ENCODE measurements around the gene CENPM. TPM values are rescaled to one million over a fixed set of nuclear protein-coding genes. Genes with fewer than 3 reads are reported as not detected.

The CENPM gene
- total and polyA plus RNA-seq, 9 of the 15 experiments (the other 6 are each of a cell fraction or from before 2014, with no cell fraction given) = 11.3 to 67.7 (median 32.3) TPM

DNA sequence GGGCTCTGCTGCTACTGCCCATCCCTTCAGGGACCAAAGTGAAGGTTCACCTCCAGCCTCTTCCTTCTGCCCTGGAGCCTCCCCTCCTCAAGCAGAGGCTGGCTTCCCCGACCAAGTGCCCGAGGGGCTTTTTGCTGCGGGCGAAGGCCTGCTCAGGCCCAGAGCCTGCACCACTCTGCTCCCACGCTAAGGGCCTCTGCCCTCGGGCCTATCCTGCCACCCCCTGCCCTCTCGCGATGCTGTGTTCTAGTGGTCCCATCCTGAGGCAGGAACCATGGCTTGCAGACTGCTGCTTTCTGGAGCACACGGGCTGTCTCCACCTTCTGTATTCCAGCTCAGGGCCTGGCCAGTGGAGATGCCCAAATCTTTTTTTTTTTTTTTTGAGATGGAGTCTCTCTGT lies 11.4 kb downstream of the CENPM start (continued):
- TF ChIP-seq, protein P1, sequence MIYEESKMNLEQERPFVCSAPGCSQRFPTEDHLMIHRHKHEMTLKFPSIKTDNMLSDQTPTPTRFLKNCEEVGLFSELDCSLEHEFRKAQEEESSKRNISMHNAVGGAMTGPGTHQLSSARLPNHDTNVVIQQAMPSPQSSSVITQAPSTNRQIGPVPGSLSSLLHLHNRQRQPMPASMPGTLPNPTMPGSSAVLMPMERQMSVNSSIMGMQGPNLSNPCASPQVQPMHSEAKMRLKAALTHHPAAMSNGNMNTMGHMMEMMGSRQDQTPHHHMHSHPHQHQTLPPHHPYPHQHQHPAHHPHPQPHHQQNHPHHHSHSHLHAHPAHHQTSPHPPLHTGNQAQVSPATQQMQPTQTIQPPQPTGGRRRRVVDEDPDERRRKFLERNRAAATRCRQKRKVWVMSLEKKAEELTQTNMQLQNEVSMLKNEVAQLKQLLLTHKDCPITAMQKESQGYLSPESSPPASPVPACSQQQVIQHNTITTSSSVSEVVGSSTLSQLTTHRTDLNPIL (CRISPR knock-in tag; IDR thresholded peaks at IDR 0.05) = no peak
- no peak for TF ChIP-seq LARP7 (IDR thresholded peaks at IDR 0.05)
- no peak for TF ChIP-seq TBP (optimal IDR thresholded peaks at IDR 0.05; ENCODE audit: low read depth, low read length)
- TF ChIP-seq ZNF174 (CRISPR knock-in tag; IDR thresholded peaks at IDR 0.05) = no peak

DNA sequence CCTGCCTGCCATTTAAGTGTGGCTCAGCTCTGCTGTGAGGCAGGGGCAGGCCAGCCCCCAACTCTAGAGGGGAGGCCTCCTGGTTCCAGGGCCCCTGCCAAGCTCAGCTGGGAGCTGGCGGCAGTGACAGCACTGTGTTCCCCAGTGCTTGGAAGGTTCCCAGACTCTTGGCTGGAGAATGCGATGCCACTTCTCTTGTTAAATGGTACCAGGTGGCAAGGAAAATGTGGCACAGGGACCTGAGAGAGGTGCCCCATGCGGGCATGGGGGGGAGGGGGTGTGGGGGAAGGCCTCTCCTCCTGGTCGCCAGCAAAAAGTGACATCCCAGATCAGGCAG lies 12.0 kb downstream of the CENPM start:
- H2AFZ ChIP-seq (ENCODE audit: low read depth, low read length) = no peak overlapping the region
- POLR2A ChIA-PET = interaction anchor here (0.6 to 1.5 kb wide), 3 partner anchors 10 to 318 kb away, joined by 3 to 5 read pairs (median 3); no protein-coding TSS in a partner anchor
- H3K9ac ChIP-seq (ENCODE audit: insufficient read depth in 1 of 2, low read depth in 2 of 2, low read length in 2 of 2) = no peak overlapping the region
- H3K4me3 ChIP-seq = no peak overlapping the region
- no peak for TF ChIP-seq DIDO1 (tag; IDR thresholded peaks at IDR 0.05; ENCODE audit: low read depth)
- peak; percentile 12; the same call in 1 of the 2 replicates for TF ChIP-seq POLR2G (IDR thresholded peaks at IDR 0.05; ENCODE audit: low read depth, low read length)
- ATAC-seq (no peak), FAIRE-seq (no peak), DNase-seq (ENCODE audit: extremely low read depth in 1 of 4, low spot score in 3 of 4) (no peak)
- in situ Hi-C loops (cut with MboI) (no loop called here), intact Hi-C loops (cut with micrococcal nuclease) (no loop called here)
- 0 out of 3 replicates have a peak, but pooled peaks cover 3% of the 10 kb centered on the region for H3K79me2 ChIP-seq (ENCODE audit: control insufficient read depth, insufficient read depth, low read length)
- peaks cover 2 to 47% of the 10 kb centered on the region in 2 experiments; a peak in 4 of 5 replicates for H3K4me1 ChIP-seq (replicated peaks in 1 of 2; ENCODE audit: control insufficient read depth in 2 of 2, insufficient read depth in 2 of 2, low read length in 2 of 2)
- CTCF ChIA-PET (ENCODE audit: low intra/inter-chr PET ratio) = interaction anchor here (0.6 kb wide), 1 partner anchor 174 kb away, joined by 4 read pairs; no protein-coding TSS in a partner anchor
- BruUV-seq (replicated peaks) = no TSS peak
- WGBS (ENCODE audit: insufficient coverage, low coverage, missing lambda C conversion rate) = 100% methylated on average over 1 of the region's 4 CpGs
- peaks cover 3% of the 10 kb centered on the region for H3K9me1 ChIP-seq (ENCODE audit: control insufficient read depth, insufficient read depth, low read length)
- no peaks in the 10 kb centered on the region for H3K27me3 ChIP-seq (ENCODE audit: control insufficient read depth in 2 of 2, insufficient read depth in 2 of 2, low read length in 2 of 2)
- H4K20me1 ChIP-seq (replicated peaks; ENCODE audit: control insufficient read depth, insufficient read depth, low read length) = no peaks in the 10 kb centered on the region
- peaks cover 30% of the 10 kb centered on the region; the same call in 2 of the 3 replicates for H3K36me3 ChIP-seq (ENCODE audit: control insufficient read depth, insufficient read depth, low read length)
- no peak overlapping the region for H3K27ac ChIP-seq (ENCODE audit: extremely low read depth, low read depth, low read length)
- no peak overlapping the region for H3K4me2 ChIP-seq (ENCODE audit: insufficient read depth, low read length)
- H3K9me3 ChIP-seq (replicated peaks; ENCODE audit: control insufficient read depth, insufficient read depth, low read depth, low read length) = no peaks in the 10 kb centered on the region

Measured in K562 (cell line).